Choroid plexus epithelial cell (primary cell): ENCODE data around the gene HNRNPH1.

Experiments used
- DNase-seq: peaks from one replicate; pipeline ENCODE4 v3.0.0-alpha.2; 2010; ENCODE audit warnings: low read depth
- H3K4me3 ChIP-seq: 2 replicates; pipeline ENCODE4 v1.5.1; 2011; ENCODE audit warnings: low read depth, mild to moderate bottlenecking, control low read depth, low read length, moderate library complexity
- TF ChIP-seq, protein P1 (sequence below): conservative IDR thresholded peaks from 2 replicates; pipeline ENCODE4 v1.5.1; 2011; ENCODE audit warnings: low read depth, mild to moderate bottlenecking, control low read depth, inconsistent platforms, low read length, moderate library complexity

Gene HNRNPH1

DNA sequence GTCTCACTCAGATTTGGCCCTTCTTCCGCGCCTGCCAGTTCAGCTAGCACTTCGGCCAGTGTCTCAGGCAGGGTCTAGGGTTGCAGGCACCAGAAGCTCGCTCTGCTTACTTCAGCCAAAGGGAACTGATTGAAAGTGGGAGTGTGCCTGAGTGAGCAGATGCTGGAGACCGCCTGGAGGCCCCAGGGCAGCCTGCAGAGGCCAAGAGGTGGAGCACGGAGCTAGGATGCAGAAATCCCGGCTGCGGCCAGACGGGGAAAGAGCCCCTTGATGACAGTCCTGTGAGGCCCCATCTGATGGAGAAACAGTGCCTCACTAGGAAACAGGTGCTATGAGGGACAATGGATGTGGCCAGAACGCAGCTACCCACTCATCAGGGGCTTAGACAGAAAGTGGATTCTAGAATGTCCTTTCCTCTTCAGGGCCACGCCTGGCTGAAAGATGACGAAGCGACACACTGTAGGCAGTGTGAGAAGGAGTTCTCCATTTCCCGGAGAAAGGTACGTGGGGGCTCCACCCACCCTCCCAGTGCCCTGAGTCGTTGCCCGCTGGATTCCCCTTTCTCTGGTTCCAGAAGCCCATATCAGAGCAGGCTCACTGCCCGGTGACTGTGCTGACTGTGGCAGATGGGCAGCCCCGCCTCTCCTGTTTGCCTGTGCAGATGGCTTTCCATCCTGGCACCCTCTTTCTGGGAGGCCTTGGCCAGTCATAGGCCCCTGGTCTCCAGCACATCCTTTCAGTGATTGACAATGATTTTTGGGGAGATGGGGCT lies 16.1 kb downstream of the HNRNPH1 start:
- no peak overlapping the region for H3K4me3 ChIP-seq
- TF ChIP-seq, protein P1, sequence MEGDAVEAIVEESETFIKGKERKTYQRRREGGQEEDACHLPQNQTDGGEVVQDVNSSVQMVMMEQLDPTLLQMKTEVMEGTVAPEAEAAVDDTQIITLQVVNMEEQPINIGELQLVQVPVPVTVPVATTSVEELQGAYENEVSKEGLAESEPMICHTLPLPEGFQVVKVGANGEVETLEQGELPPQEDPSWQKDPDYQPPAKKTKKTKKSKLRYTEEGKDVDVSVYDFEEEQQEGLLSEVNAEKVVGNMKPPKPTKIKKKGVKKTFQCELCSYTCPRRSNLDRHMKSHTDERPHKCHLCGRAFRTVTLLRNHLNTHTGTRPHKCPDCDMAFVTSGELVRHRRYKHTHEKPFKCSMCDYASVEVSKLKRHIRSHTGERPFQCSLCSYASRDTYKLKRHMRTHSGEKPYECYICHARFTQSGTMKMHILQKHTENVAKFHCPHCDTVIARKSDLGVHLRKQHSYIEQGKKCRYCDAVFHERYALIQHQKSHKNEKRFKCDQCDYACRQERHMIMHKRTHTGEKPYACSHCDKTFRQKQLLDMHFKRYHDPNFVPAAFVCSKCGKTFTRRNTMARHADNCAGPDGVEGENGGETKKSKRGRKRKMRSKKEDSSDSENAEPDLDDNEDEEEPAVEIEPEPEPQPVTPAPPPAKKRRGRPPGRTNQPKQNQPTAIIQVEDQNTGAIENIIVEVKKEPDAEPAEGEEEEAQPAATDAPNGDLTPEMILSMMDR: no peak
- no peak for DNase-seq

DNA sequence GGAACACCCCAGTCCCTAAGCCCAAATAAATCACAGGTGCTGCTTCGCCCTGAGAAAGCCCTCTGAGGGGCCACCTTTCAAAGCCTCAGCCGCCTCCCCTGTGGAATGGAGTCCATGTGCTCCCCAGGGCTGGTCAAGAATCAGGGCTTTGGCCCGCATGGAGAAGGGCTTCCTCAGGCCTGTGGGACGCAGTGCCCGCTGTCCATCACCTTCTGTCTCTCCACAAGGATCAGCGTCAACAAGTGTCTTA lies 16.6 kb downstream of the HNRNPH1 start:
- TF ChIP-seq, protein P1: no peak
- H3K4me3 ChIP-seq: no peak overlapping the region
- DNase-seq: no peak

DNA sequence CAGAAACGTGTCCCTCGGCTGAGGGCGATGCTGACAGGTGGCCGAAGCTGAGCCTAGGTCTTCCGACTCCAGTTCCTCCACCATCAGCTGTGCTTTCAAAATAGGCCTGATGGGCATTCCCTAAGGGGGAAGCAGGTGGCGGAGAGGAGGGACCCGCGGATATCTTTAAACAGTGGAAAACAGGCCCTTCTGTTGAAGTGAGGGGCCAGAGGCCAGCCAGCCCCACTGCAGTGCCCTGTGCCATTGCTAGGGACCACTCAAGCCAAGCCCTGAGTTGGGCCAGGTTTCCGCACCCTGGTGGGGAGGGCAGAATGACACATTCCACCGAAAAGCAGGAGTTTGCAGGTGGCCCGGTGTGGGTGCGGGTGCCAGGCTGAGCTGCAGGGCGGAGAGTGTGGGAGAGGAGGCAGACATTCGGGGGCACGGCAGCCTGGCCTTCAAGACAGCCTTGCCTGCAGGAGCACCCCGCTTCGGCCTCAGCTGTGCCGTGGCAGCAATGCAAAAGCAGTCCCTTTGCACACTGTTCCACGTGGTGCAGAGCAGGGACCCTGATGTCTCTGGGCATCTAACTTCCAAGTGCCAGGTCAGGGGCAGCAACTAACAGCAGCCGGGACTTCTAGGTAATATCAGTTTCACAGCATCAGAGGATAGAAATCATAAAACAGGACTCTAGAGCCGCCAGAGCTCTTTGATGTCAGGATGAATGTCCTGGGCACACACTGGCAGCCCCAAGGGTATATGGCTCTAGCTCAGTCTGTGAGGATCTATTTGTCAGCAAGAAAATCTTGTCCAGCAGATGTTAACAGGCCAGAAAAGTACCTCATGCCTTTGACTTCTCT lies 17.2 kb downstream of the HNRNPH1 start:
- DNase-seq: no peak
- no peak overlapping the region for H3K4me3 ChIP-seq
- TF ChIP-seq, protein P1: no peak

DNA sequence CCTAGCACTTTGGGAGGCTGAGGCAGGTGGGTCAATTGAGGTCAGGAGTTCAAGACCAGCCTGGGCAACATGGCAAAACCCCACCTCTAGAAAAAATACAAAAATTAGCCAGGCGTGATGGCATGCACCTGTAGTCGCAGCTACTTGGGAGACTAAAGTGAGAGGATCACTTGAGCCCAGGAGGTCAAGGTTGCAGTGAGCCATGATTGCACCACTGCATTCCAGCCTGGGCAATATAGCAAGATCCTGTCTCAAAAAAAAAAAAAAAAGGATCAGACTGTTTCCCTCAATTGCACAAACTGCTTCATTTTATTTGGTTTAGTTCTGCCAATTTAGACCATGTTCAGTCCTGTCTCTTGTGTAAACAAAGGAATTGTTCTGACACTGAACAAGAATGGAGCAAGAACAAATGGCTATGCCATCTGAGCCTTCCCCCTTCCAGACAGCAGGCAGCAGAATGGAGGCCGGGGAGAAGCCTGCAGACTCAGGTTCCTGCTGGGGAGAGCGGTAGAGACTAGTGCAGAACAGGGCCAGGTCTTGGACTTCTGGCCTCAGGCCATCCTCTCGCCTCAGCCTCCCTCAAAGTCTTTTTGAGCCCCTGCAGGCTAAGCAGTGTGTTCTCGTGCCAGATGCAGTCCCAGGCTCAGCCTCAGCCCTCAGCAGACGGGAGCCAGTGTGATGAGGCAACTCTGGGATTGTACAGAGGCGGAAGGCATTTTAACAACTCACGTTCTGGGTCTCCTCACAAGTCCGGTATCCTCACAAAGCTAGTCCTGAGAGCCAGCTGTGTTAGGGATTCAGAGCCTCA lies 18.2 kb downstream of the HNRNPH1 start:
- H3K4me3 ChIP-seq: no peak overlapping the region
- TF ChIP-seq, protein P1: no peak
- DNase-seq: peak; percentile 68

DNA sequence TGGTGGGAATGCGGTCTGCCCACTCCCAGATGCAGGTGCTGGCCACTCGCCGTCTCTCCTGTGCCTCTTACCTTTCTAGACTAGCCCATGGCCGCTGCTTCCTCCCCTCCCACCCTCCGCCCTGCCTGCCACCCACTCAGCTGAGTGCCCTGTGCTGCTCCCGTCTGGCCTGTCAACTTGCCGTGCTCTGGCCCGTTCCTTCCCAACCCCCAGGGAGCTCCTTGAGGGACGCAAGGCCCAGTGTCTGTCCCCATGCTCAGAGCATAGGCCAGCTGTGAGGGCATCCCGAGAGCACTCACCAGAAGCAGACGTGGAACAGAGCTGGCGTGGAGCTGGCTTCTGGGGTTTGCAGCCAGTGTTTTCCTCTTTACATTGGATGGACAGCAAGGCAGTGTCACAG lies 20.2 kb downstream of the HNRNPH1 start:
- TF ChIP-seq, protein P1: no peak
- H3K4me3 ChIP-seq: no peak overlapping the region
- no peak for DNase-seq

DNA sequence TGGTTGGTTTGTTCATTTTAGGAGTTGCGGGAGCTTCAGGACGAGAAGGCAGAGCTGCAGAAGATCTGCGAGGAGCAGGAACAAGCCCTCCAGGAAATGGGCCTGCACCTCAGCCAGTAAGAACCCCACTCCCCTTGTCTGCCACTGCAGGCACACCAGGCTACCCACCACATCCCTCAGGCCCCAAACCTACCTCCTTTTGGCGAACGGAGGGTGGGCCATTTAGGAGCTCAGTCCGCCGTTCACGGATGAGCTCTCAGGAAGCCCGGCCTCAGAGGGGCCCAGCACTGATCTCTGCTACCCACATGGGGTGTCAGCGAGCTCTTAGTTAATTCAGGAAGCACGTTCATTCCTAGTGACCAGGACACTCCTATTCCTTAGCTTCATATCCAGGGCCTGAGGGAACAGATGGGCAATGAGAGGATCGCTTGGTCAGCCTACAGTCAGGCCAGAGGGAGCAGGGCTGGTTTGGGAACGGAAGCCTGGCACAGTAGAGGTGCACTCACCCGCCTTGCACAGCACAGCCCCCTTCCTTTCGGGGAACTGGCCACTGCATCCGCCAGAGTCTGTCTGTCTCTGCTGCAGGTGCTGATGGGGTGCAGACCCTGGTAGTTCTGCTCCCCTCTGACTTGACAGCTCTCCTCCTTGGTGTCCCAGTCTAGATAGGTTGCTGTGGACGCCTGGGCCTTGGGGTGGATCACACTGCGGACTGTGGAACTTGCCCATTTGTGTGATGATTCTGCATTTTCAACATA lies 21.4 kb downstream of the HNRNPH1 start:
- TF ChIP-seq, protein P1: no peak
- DNase-seq: no peak
- H3K4me3 ChIP-seq: no peak overlapping the region
